Activated gamma-delta T cell treated with Interleukin-2 at 50 U/mL for 16 hours (primary cell): ENCODE measurements around the gene GRIK3.
"Not testable (repeated sequence)": the region's sequence is repeated elsewhere in the genome, so short reads cannot be mapped to it uniquely, and the experiment has no call there.

Experiments
- DNase-seq: peaks from one replicate; pipeline ENCODE4 v3.0.0-alpha.2; 2020

Gene GRIK3

GRCh38 chr1:37034121-37035013 is at the start of gene GRIK3:
GRIK3 (minus strand) TSS chr1:37034515; CDS start chr1:37034108, 407 bp downstream.
- DNase-seq, result no peak

GRCh38 chr1:37084013-37084412 is 49.7 kb upstream of the GRIK3 start:
- no peak for DNase-seq

GRCh38 chr1:37083603-37084002 is 49.3 kb upstream of the GRIK3 start:
- no peak for DNase-seq

GRCh38 chr1:37080296-37080986 is 46.1 kb upstream of the GRIK3 start:
- DNase-seq, result not testable (repeated sequence)

GRCh38 chr1:37078866-37079265 is 44.6 kb upstream of the GRIK3 start:
- DNase-seq, result no peak

GRCh38 chr1:37076168-37076567 is 41.9 kb upstream of the GRIK3 start:
- DNase-seq, result no peak

- DNase-seq, result no peak
Observed at GRCh38 chr1:37073854-37074379, 39.6 kb upstream of the GRIK3 start.

GRCh38 chr1:37073152-37073853 is 39.0 kb upstream of the GRIK3 start:
- DNase-seq, result no peak

GRCh38 chr1:37071829-37072228 is 37.5 kb upstream of the GRIK3 start:
- DNase-seq, result no peak

- DNase-seq, result no peak
Observed at GRCh38 chr1:37070126-37070525, 35.8 kb upstream of the GRIK3 start.

- DNase-seq, result no peak
Observed at GRCh38 chr1:37069406-37069805, 35.1 kb upstream of the GRIK3 start.

GRCh38 chr1:37068897-37069296 is 34.6 kb upstream of the GRIK3 start:
- DNase-seq, result no peak

- no peak for DNase-seq
Observed at GRCh38 chr1:37068260-37068659, 33.9 kb upstream of the GRIK3 start.

GRCh38 chr1:37064039-37064438 is 29.7 kb upstream of the GRIK3 start:
- no peak for DNase-seq

GRCh38 chr1:37059346-37059745 is 25.0 kb upstream of the GRIK3 start:
- DNase-seq, result no peak

- no peak for DNase-seq
Observed at GRCh38 chr1:37058424-37058988, 24.2 kb upstream of the GRIK3 start.

- no peak for DNase-seq
Observed at GRCh38 chr1:37056325-37056724, 22.0 kb upstream of the GRIK3 start.

GRCh38 chr1:37055631-37056030 is 21.3 kb upstream of the GRIK3 start:
- DNase-seq, result no peak

- no peak for DNase-seq
Observed at GRCh38 chr1:37053173-37053572, 18.9 kb upstream of the GRIK3 start.

GRCh38 chr1:37052120-37052519 is 17.8 kb upstream of the GRIK3 start:
- DNase-seq, result no peak

- DNase-seq, result no peak
Observed at GRCh38 chr1:37051346-37051745, 17.0 kb upstream of the GRIK3 start.

GRCh38 chr1:37047542-37047941 is 13.2 kb upstream of the GRIK3 start:
- no peak for DNase-seq

GRCh38 chr1:37043101-37043500 is 8.8 kb upstream of the GRIK3 start:
- DNase-seq, result no peak
